Activated CD4-positive, alpha-beta T cell treated with anti-CD3 and anti-CD28 coated beads, Interleukin-2, Interleukin-6, amounts not matched to agents 100 ng/mL and 50 ng/mL, durations not matched to agents 16 hours and 8 hours (primary cell): Measurements from ENCODE around the gene ZNF8.
"Not testable (repeated sequence)": the region's sequence is repeated elsewhere in the genome, so short reads cannot be mapped to it uniquely, and the experiment has no call there.

Experiments used
- DNase-seq: peaks from one replicate; pipeline ENCODE4 v3.0.0-alpha.2; 2020

ZNF8 gene

DNA sequence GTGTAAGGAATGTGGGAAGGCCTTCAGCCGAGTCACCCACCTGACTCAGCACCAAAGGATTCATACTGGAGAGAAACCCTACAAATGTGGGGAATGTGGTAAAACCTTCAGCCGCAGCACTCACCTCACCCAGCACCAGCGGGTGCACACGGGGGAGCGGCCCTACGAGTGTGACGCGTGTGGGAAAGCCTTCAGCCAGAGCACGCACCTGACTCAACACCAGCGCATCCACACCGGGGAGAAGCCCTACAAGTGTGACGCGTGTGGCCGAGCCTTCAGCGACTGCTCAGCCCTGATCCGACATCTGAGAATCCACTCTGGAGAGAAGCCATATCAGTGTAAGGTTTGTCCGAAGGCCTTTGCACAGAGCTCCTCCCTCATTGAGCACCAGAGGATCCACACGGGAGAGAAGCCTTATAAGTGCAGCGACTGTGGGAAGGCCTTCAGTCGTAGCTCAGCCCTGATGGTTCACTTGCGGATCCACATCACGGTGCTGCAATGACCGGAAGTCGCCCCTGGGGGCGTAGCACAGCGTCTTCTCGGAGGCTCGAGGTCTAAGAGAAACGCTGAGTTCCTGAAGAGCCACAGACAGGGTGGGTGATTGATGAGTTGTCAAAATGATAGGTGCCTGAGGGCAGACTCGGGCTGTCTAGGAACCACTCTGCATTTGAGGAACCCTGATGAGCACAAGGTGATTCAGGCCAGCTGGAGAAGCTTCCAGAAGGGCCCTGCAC, 60.2 kb downstream of the ZNF8 start:
- DNase-seq: no peak

GRCh38 chr19:58345558-58345957, 66.8 kb downstream of the ZNF8 start:
- no peak for DNase-seq

DNA sequence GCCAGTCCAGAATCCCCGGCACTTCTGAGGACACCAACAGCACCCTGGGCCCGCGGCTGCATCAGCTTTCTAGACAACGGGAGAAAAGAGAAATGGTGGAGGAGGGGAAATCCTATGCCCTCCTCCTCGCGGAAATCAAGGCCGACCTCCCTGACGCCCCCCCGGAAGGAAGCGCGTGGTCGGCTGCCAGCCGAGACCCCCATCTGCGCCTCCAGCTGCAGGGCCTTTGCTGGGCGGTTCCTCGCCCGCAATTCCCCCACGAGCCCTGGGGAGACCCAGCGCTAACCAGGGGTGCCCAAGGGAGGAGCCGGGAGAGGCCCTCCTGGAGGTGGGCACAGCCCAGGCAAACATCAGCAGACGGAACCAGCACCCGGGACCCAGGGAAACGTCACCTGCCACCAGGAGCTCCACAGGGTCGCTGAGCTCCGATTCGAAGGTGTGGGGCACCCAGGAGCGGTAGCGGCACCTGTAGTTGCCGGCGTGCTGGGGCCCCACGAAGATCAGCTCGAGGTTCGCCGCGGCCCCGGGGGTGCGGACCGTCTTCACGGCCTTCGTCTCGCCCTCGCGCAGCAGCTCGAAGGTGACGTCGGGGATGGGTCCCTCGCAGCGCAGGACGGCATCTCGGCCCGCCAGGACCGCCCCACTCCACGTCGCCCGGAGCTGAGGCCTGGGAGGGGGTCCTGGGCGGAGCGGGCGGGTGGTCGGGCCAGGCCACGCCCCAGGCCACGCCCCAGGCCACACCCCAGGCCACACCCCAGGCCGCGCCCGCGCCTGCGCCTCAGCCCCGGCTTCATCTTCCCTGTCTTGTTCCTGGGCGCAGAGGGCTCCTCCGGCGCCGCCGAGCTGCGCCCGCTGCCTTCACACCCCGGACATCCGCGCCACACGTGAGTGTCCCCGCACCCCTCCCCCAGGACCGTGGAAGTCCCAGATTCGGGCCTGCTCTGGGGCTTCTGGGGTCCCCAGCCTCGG, 68.5 kb downstream of the ZNF8 start:
- DNase-seq: peak; percentile 84

GRCh38 chr19:58348080-58348479, 69.3 kb downstream of the ZNF8 start:
- not testable (repeated sequence) for DNase-seq

DNA sequence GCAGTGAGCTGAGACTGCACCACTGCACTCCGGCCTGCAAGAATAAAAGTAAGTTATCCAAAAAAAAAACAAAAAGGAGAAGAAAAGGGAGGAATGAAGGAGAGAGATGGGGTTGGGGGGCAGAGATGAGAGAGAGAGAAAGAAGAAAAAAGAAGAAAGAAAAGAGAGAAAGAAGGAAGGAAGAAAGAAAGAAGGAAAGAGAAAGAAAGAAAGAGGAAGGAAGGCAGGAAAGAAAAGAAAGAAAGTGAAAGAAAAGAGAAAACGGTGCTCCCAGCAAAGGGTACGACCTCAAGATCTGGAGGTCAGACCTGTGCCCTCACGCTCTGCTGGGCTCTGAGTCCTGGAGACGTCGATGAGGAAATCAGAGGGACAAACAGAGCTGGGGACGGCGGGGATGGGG, 70.8 kb downstream of the ZNF8 start:
- DNase-seq: no peak

- DNase-seq: no peak
Measured at GRCh38 chr19:58350001-58350861, 71.5 kb downstream of the ZNF8 start.

GRCh38 chr19:58350871-58351557, 72.3 kb downstream of the ZNF8 start:
- no peak for DNase-seq

DNA sequence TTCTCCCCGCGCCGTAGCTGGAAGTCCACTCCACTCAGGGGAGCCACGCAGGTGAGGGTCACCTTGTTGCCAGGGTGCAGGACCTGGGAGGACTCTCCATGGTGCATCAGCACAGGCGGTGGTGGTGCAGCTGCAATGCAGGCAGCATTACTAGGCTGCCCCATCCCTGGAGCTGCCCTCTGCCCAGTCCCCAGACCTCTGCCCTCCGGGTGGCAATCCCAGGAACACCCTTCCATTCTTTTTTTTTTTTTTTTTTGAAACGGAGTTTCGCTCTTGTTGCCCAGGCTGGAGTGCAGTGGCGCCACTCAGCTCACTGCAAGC, 72.8 kb downstream of the ZNF8 start:
- no peak for DNase-seq

DNA sequence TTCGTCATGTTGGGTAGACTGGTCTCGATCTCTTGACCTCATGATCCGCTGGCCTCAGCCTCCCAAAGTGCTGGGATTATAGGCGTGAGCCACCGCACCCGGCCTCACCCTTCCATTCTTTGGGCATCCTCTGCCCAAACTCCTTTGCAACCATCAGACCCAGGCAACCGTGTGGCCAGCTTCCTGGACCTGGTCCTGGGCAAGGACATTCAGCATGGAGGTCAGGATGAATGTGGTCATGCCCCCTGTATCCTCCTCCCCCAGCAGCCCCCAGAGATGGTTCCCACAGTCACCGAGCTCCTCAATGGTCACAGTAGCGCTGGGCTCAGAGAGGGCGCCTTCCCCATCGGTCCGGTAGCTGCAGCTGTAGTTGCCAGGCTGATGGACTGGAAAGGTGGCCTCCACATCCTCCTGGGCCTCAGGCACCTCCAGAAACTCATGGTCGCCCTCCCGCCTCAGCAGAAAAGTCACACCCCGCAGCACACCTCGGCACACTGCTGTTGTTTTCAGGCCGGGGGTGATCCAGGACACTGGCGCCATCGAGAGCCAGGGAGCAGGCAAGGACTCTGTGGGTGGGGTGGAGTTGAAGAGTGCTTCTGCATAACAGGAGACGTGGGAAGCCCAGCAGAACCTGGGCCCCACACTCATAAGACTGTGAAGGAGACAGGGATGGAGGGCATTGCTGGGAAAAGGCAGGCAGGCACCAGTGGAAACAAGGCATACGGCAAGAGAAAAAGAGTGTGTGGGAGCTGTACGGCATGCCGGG, 73.4 kb downstream of the ZNF8 start:
- no peak for DNase-seq
